ENCODE data around the gene APH1B.

- TF ChIP-seq ISL1 (CRISPR knock-in tag; IDR thresholded peaks at IDR 0.05): no peak
- no peak for TF ChIP-seq BACH2 (CRISPR knock-in tag; IDR thresholded peaks at IDR 0.05; ENCODE audit: borderline replicate concordance)
- TF ChIP-seq ARNTL (CRISPR knock-in tag; IDR thresholded peaks at IDR 0.05; ENCODE audit: borderline replicate concordance, low read depth): no peak
- no peak for TF ChIP-seq CSRNP3 (CRISPR knock-in tag; IDR thresholded peaks at IDR 0.05)
These were observed 46.2 kb upstream of the APH1B start for GRCh38 chr15:63231206-63231605.
